Skeletal muscle tissue (tissue), 4 donors: ENCODE data around the gene ARF5. TPM values are rescaled to one million over a fixed set of nuclear protein-coding genes. Genes with fewer than 3 reads are reported as not detected.

Experiments
- H3K27ac ChIP-seq: one replicate; pipeline ENCODE4 v1.7.0; 2013; ENCODE audit warnings: mild to moderate bottlenecking, low read depth, low read length, inconsistent platforms
- H3K27me3 ChIP-seq, 3 donors: one replicate each; pipeline ENCODE4 v1.7.0; 2013; ENCODE audit warnings: low read length in 3 of 3; ENCODE audit not compliant: control insufficient read depth in 3 of 3, insufficient read depth in 3 of 3
- H3K36me3 ChIP-seq, 3 donors: one replicate each; pipeline ENCODE4 v1.7.0; 2013; ENCODE audit warnings: low read length in 3 of 3; ENCODE audit not compliant: control insufficient read depth in 3 of 3, insufficient read depth in 3 of 3
- H3K4me1 ChIP-seq, 3 donors: one replicate each; pipeline ENCODE4 v1.7.0; 2013; ENCODE audit warnings: low read length in 3 of 3, mild to moderate bottlenecking in 3 of 3; ENCODE audit not compliant: control insufficient read depth in 3 of 3, insufficient read depth in 3 of 3
- H3K4me3 ChIP-seq, 3 donors: one replicate each; pipeline ENCODE4 v1.7.0; 2013; ENCODE audit warnings: low read length in 3 of 3
- H3K9ac ChIP-seq, 3 donors: one replicate each; pipeline ENCODE4 v1.7.0; 2013; ENCODE audit warnings: low read length in 3 of 3, mild to moderate bottlenecking in 3 of 3, moderate library complexity in 2 of 3, low read depth in 1 of 3
- H3K9me3 ChIP-seq, 3 donors: one replicate each; pipeline ENCODE4 v1.7.0; 2013; ENCODE audit warnings: low read length in 3 of 3; ENCODE audit not compliant: control insufficient read depth in 3 of 3
- total RNA-seq: library from RNA; depleted of rRNA; stranded (reverse); fragments of >200 nt; gene quantifications from one replicate; pipeline ENCODE4 v1.2.3, GENCODE V29; 2014
- donor health status: Osteomylitis.

The ARF5 gene
- total RNA-seq, 1 donor from 2014 or later = 59.5 TPM

GRCh38 chr7:127600885-127601284, 12.7 kb downstream of the ARF5 start:
- Histone ChIP-seq H3K9me3 (no peaks in the 10 kb centered on the region), H3K27ac (no peak overlapping the region), H3K4me1 (no peaks in the 10 kb centered on the region), H3K9ac (no peak overlapping the region), H3K4me3 (no peak overlapping the region), H3K27me3 (no peaks in the 10 kb centered on the region), H3K36me3 (no peaks in the 10 kb centered on the region)

- Histone ChIP-seq H3K27ac (no peak overlapping the region), H3K9me3 (peaks cover 3 to 9% (median 9%) of the 10 kb centered on the region in 3 donors)
Observed at GRCh38 chr7:127608446-127608845, 20.2 kb downstream of the ARF5 start.

GRCh38 chr7:127609297-127609696, 21.1 kb downstream of the ARF5 start:
- H3K9me3 ChIP-seq = peaks cover 3 to 9% (median 9%) of the 10 kb centered on the region in 3 donors
- H3K4me1 ChIP-seq = no peaks in the 10 kb centered on the region
- H3K4me3 ChIP-seq = no peak overlapping the region
- H3K9ac ChIP-seq = no peak overlapping the region
- H3K27ac ChIP-seq = no peak overlapping the region
- peaks cover 4 to 14% (median 9%) of the 10 kb centered on the region in 3 donors for H3K27me3 ChIP-seq
- no peaks in the 10 kb centered on the region for H3K36me3 ChIP-seq

More at GRCh38 chr7:127608446-127608845, 20.2 kb downstream of the ARF5 start:
- H3K36me3 ChIP-seq = no peaks in the 10 kb centered on the region
- no peak overlapping the region for H3K9ac ChIP-seq
- no peaks in the 10 kb centered on the region for H3K4me1 ChIP-seq
- peaks cover 0 to 6% (median 1%) of the 10 kb centered on the region in 3 donors for H3K27me3 ChIP-seq
- H3K4me3 ChIP-seq = no peak overlapping the region

GRCh38 chr7:127612263-127612662, 24.1 kb downstream of the ARF5 start:
- H3K4me1 ChIP-seq = no peaks in the 10 kb centered on the region
- no peaks in the 10 kb centered on the region for H3K36me3 ChIP-seq
- no peak overlapping the region for H3K27ac ChIP-seq
- H3K27me3 ChIP-seq = peaks cover 24 to 32% (median 29%) of the 10 kb centered on the region in 3 donors
- no peak overlapping the region for H3K4me3 ChIP-seq
- peaks cover 3 to 9% (median 9%) of the 10 kb centered on the region in 3 donors for H3K9me3 ChIP-seq
- no peak overlapping the region for H3K9ac ChIP-seq

- Histone ChIP-seq H3K9me3 (no peaks in the 10 kb centered on the region), H3K27me3 (peaks cover 55 to 64% (median 63%) of the 10 kb centered on the region in 3 donors), H3K9ac (no peak overlapping the region), H3K4me1 (no peaks in the 10 kb centered on the region), H3K36me3 (no peaks in the 10 kb centered on the region), H3K27ac (no peak overlapping the region), H3K4me3 (no peak overlapping the region)
Observed at GRCh38 chr7:127616724-127617123, 28.5 kb downstream of the ARF5 start.

GRCh38 chr7:127618042-127618441, 29.8 kb downstream of the ARF5 start, which contains the start of gene PAX4:
TSS of gene PAX4 (minus strand) at chr7:127618142. CDS start at chr7:127615928, 2,214 bp downstream.
- H3K9ac ChIP-seq = no peak within 1 kb of the TSS
- no peak within 1 kb of the TSS for H3K27ac ChIP-seq
- H3K9me3 ChIP-seq = no peaks in the 10 kb centered on the region
- no peak within 1 kb of the TSS for H3K4me3 ChIP-seq
- H3K27me3 ChIP-seq = peaks cover 56 to 63% (median 60%) of the 10 kb centered on the region in 3 donors
- no peaks in the 10 kb centered on the region for H3K4me1 ChIP-seq
- no peaks in the 10 kb centered on the region for H3K36me3 ChIP-seq

GRCh38 chr7:127618775-127619174, 30.6 kb downstream of the ARF5 start:
- H3K9ac ChIP-seq = no peak overlapping the region
- no peaks in the 10 kb centered on the region for H3K36me3 ChIP-seq
- no peak overlapping the region for H3K27ac ChIP-seq
- H3K4me1 ChIP-seq = no peaks in the 10 kb centered on the region
- H3K27me3 ChIP-seq = peaks cover 54 to 59% (median 56%) of the 10 kb centered on the region in 3 donors
- H3K4me3 ChIP-seq = no peak overlapping the region
- no peaks in the 10 kb centered on the region for H3K9me3 ChIP-seq

- Histone ChIP-seq H3K9me3 (no peaks in the 10 kb centered on the region), H3K27ac (no peak overlapping the region), H3K9ac (no peak overlapping the region), H3K36me3 (no peaks in the 10 kb centered on the region), H3K4me1 (no peaks in the 10 kb centered on the region), H3K4me3 (peak overlapping the region in 1 of 3 donors; percentile 22), H3K27me3 (peaks cover 46 to 52% (median 49%) of the 10 kb centered on the region in 3 donors)
Observed at GRCh38 chr7:127619681-127620405, 31.6 kb downstream of the ARF5 start.

GRCh38 chr7:127620406-127621233, 32.4 kb downstream of the ARF5 start:
- H3K27ac ChIP-seq = no peak overlapping the region
- no peaks in the 10 kb centered on the region for H3K9me3 ChIP-seq
- peaks cover 38 to 45% (median 42%) of the 10 kb centered on the region in 3 donors for H3K27me3 ChIP-seq
- no peak overlapping the region for H3K9ac ChIP-seq
- no peaks in the 10 kb centered on the region for H3K4me1 ChIP-seq
- H3K4me3 ChIP-seq = peak overlapping the region in 1 of 3 donors; percentile 22
- H3K36me3 ChIP-seq = no peaks in the 10 kb centered on the region

GRCh38 chr7:127625331-127625730, 37.1 kb downstream of the ARF5 start:
- H3K4me3 ChIP-seq = no peak overlapping the region
- no peak overlapping the region for H3K27ac ChIP-seq
- no peaks in the 10 kb centered on the region for H3K9me3 ChIP-seq
- H3K4me1 ChIP-seq = no peaks in the 10 kb centered on the region
- H3K9ac ChIP-seq = no peak overlapping the region
- no peaks in the 10 kb centered on the region for H3K36me3 ChIP-seq
- H3K27me3 ChIP-seq = peaks cover 6 to 11% (median 7%) of the 10 kb centered on the region in 3 donors
